ENCODE measurements around the gene PDCD4. TPM values are rescaled to one million over a fixed set of nuclear protein-coding genes. Genes with fewer than 3 reads are reported as not detected.

PDCD4 gene
- total RNA-seq, 4 donors from 2014 or later: 131 to 202 (median 172) TPM

GRCh38 chr10:110898391-110898790 lies 26.7 kb downstream of the PDCD4 start:
- no peak for TF ChIP-seq CTCF (IDR thresholded peaks at IDR 0.05; ENCODE audit: low read depth)

- TF ChIP-seq CTCF (IDR thresholded peaks at IDR 0.05; ENCODE audit: low read depth): no peak
Observed at GRCh38 chr10:110900983-110901382, 29.3 kb downstream of the PDCD4 start.

- TF ChIP-seq CTCF (IDR thresholded peaks at IDR 0.05; ENCODE audit: low read depth): no peak
Observed at GRCh38 chr10:110901954-110902819, 30.5 kb downstream of the PDCD4 start.

- no peak for TF ChIP-seq CTCF (IDR thresholded peaks at IDR 0.05; ENCODE audit: low read depth)
Observed at GRCh38 chr10:110903280-110904278, 31.9 kb downstream of the PDCD4 start.

GRCh38 chr10:110910138-110910537 lies 38.4 kb downstream of the PDCD4 start:
- TF ChIP-seq CTCF (IDR thresholded peaks at IDR 0.05; ENCODE audit: low read depth): no peak

- no peak for TF ChIP-seq CTCF (IDR thresholded peaks at IDR 0.05; ENCODE audit: low read depth)
Observed at GRCh38 chr10:110912374-110912773, 40.6 kb downstream of the PDCD4 start.

- no peak for TF ChIP-seq CTCF (IDR thresholded peaks at IDR 0.05; ENCODE audit: low read depth)
Observed at GRCh38 chr10:110914431-110914830, 42.7 kb downstream of the PDCD4 start.

Measured in subcutaneous adipose tissue (tissue), 4 donors.